Activated CD8-positive, alpha-beta T cell treated with anti-CD3 and anti-CD28 coated beads for 36 hours (primary cell): Measurements from ENCODE around the gene HPDL. TPM values are rescaled to one million over a fixed set of nuclear protein-coding genes. Genes with fewer than 3 reads are reported as not detected.
A peak's percentile ranks its signal among the peaks of the same experiment; 100 is the strongest.
"Not testable (repeated sequence)": the region's sequence is repeated elsewhere in the genome, so short reads cannot be mapped to it uniquely, and the experiment has no call there.

Experiments
- ATAC-seq: fragments of 200-7000 bp; cut with Tn5 transposase; one replicate; pipeline ENCODE4 v1.10.0; 2021; ENCODE audit warnings: mild to moderate bottlenecking, moderate library complexity
- CTCF ChIA-PET: fragments of 350-600 bp; sonication (Branson Sonifier 250); formaldehyde crosslinking; loops from one replicate; lab custom pipeline; 2021; ENCODE audit warnings: antibody characterized with exemption; lab: Charles Lee
- POLR2A ChIA-PET: fragments of 350-600 bp; sonication (Branson Sonifier 250); formaldehyde crosslinking; loops from one replicate; lab custom pipeline; 2021; ENCODE audit warnings: antibody characterized with exemption; lab: Charles Lee
- DNase-seq: peaks from one replicate; pipeline ENCODE4 v3.0.0-alpha.2; 2020
- H3K27ac Mint-ChIP-seq: one replicate; pipeline ENCODE4 v1.8.0; 2021; ENCODE audit warnings: mild to moderate bottlenecking, mixed read lengths
- H3K27me3 Mint-ChIP-seq: one replicate; pipeline ENCODE4 v1.8.0; 2021; ENCODE audit warnings: mixed read lengths
- H3K36me3 Mint-ChIP-seq: one replicate; pipeline ENCODE4 v1.8.0; 2021; ENCODE audit warnings: low read depth, mixed read lengths
- H3K4me1 Mint-ChIP-seq: one replicate; pipeline ENCODE4 v1.8.0; 2021; ENCODE audit warnings: low read depth, mixed read lengths
- H3K4me3 Mint-ChIP-seq: one replicate; pipeline ENCODE4 v1.8.0; 2021; ENCODE audit warnings: mild to moderate bottlenecking, moderate library complexity, mixed read lengths
- H3K9me3 Mint-ChIP-seq: one replicate; pipeline ENCODE4 v1.8.0; 2021; ENCODE audit warnings: mixed read lengths
- intact Hi-C: fragments of 100-400 bp; cut with micrococcal nuclease; formaldehyde crosslinking; loops from one replicate; pipeline ENCODE4 v1.10.0; 2022
- total RNA-seq, 2 experiments: library from RNA; stranded (reverse); gene quantifications; one replicate each; pipeline ENCODE4 v1.2.3, GENCODE V29; 2021
- TF ChIP-seq, protein P1 (sequence below): fragments of 200-600 bp; IDR thresholded peaks from one replicate; pipeline ENCODE4 v1.8.0; 2022; ENCODE audit warnings: antibody characterized with exemption, mild to moderate bottlenecking

Gene HPDL
- 10 to 100 TPM; 37.5 to 39.8 TPM for total RNA-seq

DNA sequence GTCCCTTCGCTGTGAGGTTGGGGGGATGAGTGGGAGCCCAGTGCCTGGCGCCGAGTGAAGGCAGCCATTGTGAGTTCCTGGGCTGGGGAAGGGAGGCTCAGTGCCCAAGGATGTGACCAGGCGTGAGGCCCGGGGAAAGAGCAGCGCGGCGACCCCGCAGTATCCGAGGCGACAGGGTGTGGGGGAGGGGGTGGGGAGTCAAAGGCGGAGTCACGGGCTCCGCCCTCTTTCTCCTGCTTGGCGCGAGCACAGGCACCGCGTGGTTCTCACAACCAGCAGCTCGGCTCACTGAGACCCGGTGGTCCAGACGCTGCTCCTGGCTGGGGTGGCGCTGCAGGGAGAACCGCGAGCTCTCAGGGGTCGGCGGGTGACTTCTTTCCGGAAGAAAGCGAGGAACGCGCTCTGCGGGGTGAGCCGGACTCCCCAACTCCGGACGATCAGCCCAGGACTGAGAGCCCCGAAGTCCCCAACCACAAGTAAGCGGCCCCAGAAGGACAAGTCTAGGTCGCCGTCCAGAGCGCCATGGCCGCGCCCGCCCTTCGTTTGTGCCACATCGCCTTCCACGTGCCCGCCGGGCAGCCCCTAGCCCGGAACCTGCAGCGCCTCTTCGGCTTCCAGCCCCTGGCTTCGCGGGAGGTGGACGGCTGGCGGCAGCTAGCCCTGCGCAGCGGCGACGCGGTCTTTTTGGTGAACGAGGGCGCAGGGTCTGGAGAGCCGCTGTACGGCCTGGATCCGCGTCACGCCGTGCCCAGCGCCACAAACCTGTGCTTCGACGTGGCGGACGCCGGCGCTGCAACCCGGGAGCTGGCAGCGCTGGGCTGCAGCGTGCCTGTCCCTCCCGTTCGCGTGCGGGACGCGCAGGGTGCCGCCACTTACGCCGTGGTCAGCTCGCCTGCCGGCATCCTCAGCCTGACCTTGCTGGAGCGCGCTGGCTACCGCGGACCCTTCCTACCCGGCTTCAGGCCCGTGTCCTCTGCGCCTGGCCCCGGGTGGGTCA is at the start of gene HPDL:
Gene HPDL, plus strand, starts transcription at position 269 of the 997 bp plus-strand sequence. Its CDS starts 254 bp downstream, at position 523.
- ATAC-seq (peak; percentile 94), DNase-seq (peak; percentile 89)
- Mint-ChIP-seq H3K36me3 (peaks cover 31% of the 10 kb centered on the region), H3K9me3 (no peaks in the 10 kb centered on the region), H3K4me1 (peaks cover 11% of the 10 kb centered on the region), H3K4me3 (peak within 1 kb of the TSS; percentile 88), H3K27ac (peak within 1 kb of the TSS; percentile 87), H3K27me3 (no peaks in the 10 kb centered on the region)
- CTCF ChIA-PET, result interaction anchor here (1.2 to 3.3 kb wide), 9 partner anchors 12 to 315 kb away, joined by 3 to 13 read pairs (median 5); partner anchors contain the start of genes HECTD3, MUTYH, TOE1 and UROD
- POLR2A ChIA-PET, result interaction anchor here (0.6 to 10.0 kb wide), 15 partner anchors 12 to 605 kb away, joined by 3 to 238 read pairs (median 4); partner anchors contain the start of genes HECTD3, MUTYH, NASP and PRDX1
- intact Hi-C loops, result no loop called here
- TF ChIP-seq, protein P1, sequence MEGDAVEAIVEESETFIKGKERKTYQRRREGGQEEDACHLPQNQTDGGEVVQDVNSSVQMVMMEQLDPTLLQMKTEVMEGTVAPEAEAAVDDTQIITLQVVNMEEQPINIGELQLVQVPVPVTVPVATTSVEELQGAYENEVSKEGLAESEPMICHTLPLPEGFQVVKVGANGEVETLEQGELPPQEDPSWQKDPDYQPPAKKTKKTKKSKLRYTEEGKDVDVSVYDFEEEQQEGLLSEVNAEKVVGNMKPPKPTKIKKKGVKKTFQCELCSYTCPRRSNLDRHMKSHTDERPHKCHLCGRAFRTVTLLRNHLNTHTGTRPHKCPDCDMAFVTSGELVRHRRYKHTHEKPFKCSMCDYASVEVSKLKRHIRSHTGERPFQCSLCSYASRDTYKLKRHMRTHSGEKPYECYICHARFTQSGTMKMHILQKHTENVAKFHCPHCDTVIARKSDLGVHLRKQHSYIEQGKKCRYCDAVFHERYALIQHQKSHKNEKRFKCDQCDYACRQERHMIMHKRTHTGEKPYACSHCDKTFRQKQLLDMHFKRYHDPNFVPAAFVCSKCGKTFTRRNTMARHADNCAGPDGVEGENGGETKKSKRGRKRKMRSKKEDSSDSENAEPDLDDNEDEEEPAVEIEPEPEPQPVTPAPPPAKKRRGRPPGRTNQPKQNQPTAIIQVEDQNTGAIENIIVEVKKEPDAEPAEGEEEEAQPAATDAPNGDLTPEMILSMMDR, result no peak

DNA sequence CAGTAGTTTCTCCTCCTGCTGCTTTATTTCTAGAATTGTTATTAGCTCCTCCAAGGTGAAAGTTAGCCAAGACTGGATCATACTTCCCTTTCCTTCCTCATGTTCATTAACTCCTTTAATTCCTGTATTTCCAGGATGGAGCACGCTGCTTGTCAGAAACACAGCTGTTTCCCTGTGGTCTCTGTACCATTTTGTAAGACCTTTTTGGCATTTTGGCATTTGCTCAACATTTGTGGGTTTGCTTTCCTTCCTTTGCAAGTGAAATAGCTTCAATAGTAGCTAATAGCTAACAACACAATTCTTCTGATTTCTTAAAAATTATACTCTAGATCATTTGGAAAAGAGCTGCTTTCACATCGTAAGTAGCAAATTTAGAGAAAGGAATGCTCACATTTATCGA is 44.3 kb upstream of the HPDL start:
- H3K4me1 Mint-ChIP-seq, result no peaks in the 10 kb centered on the region
- no peaks in the 10 kb centered on the region for H3K36me3 Mint-ChIP-seq
- DNase-seq, result no peak
- no peak for ATAC-seq
- no peak overlapping the region for H3K4me3 Mint-ChIP-seq
- peaks cover 3% of the 10 kb centered on the region for H3K27me3 Mint-ChIP-seq
- no peak overlapping the region for H3K27ac Mint-ChIP-seq
- TF ChIP-seq, protein P1, result no peak
- CTCF ChIA-PET, result interaction anchor here (0.9 to 2.0 kb wide), 2 partner anchors 18 to 268 kb away, joined by 4 to 9 read pairs; no protein-coding TSS in a partner anchor
- POLR2A ChIA-PET, result no interaction called here
- H3K9me3 Mint-ChIP-seq, result peaks cover 2% of the 10 kb centered on the region
- intact Hi-C loops, result no loop called here

DNA sequence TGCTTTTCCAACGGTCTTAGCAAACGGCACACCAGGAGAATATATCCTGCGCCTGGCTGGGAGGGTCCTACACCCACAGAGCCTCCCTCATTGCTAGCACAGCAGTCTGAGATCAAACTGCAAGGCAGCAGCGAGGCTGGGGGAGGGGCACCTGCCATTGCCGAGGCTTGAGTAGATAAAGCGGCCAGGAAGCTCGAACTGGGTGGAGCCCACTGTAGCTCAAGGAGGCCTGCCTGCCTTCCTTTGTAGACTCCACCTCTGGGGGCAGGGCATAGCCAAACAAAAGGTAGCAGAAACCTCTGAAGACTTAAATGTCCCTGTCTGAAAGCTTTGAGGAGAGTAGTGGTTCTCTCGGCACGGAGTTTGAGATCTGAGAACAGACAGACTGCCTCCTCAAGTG is 41.8 kb upstream of the HPDL start:
- H3K9me3 Mint-ChIP-seq, ATAC-seq, intact Hi-C loops, H3K36me3 Mint-ChIP-seq, POLR2A ChIA-PET, H3K4me3 Mint-ChIP-seq, H3K4me1 Mint-ChIP-seq, DNase-seq, H3K27ac Mint-ChIP-seq, H3K27me3 Mint-ChIP-seq: not testable (repeated sequence)
- CTCF ChIA-PET, result interaction anchor here (1.0 to 1.3 kb wide), 2 partner anchors 13 to 17 kb away, joined by 4 read pairs; no protein-coding TSS in a partner anchor

DNA sequence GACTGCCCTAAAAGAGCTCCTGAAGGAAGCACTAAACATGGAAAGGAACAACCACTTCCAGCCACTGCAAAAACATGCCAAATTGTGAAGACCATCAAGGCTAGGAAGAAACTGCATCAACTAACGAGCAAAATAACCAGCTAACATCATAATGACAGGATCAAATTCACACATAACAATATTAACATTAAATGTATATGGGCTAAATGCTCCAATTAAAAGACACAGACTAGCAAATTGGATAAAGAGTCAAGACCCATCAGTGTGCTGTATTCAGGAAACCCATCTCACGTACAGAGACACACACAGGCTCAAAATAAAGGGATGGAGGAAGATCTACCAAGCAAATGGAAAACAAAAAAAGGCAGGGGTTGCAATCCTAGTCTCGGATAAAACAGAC is 40.2 kb upstream of the HPDL start:
- H3K27me3 Mint-ChIP-seq, H3K4me1 Mint-ChIP-seq, CTCF ChIA-PET, intact Hi-C loops, ATAC-seq, H3K4me3 Mint-ChIP-seq, H3K36me3 Mint-ChIP-seq, DNase-seq, H3K27ac Mint-ChIP-seq, H3K9me3 Mint-ChIP-seq, POLR2A ChIA-PET: not testable (repeated sequence)

GRCh38 chr1:45291002-45291401 is 35.7 kb upstream of the HPDL start:
- H3K36me3 Mint-ChIP-seq, POLR2A ChIA-PET, H3K27ac Mint-ChIP-seq, H3K9me3 Mint-ChIP-seq, H3K4me1 Mint-ChIP-seq, ATAC-seq, intact Hi-C loops, H3K4me3 Mint-ChIP-seq, DNase-seq, H3K27me3 Mint-ChIP-seq: not testable (repeated sequence)
- CTCF ChIA-PET, result interaction anchor here (1.0 to 13.9 kb wide), 4 partner anchors 9 to 276 kb away, joined by 3 to 321 read pairs (median 6); partner anchors contain the start of genes HECTD3 and UROD

GRCh38 chr1:45291716-45292115 is 35.0 kb upstream of the HPDL start:
- Mint-ChIP-seq H3K27ac (no peak overlapping the region), H3K27me3 (no peaks in the 10 kb centered on the region), H3K36me3 (no peaks in the 10 kb centered on the region), H3K9me3 (no peaks in the 10 kb centered on the region), H3K4me3 (no peak overlapping the region), H3K4me1 (no peaks in the 10 kb centered on the region)
- ATAC-seq (no peak), DNase-seq (no peak)
- TF ChIP-seq, protein P1, result no peak
- ChIA-PET CTCF (interaction anchor here (1.0 to 13.9 kb wide), 5 partner anchors 8 to 276 kb away, joined by 3 to 321 read pairs (median 4); partner anchors contain the start of genes HECTD3 and UROD), POLR2A (interaction anchor here (2.2 kb wide), 1 partner anchor 280 kb away, joined by 7 read pairs; the partner anchor contains the start of genes HECTD3 and UROD)
- intact Hi-C loops, result no loop called here
